Body of pancreas (tissue), 4 donors: ENCODE measurements around the gene FAXC. TPM values are rescaled to one million over a fixed set of nuclear protein-coding genes. Genes with fewer than 3 reads are reported as not detected.
A peak's percentile ranks its signal among the peaks of the same experiment; 100 is the strongest.

Experiments used
- ATAC-seq: fragments of 150-250 bp; one replicate; pipeline ENCODE4 v1.9.1; 2016
- DNase-seq, 4 donors: peaks; one replicate each; pipeline ENCODE4 v3.0.0-alpha.2; 2019
- H3K27ac ChIP-seq, 4 donors: fragments of 200-600 bp; sonication (generic); 1 replicate in 3 of 4; 2 replicates in 1 of 4; pipeline versions ENCODE4 v1.5.1 to v1.6.1; 2016 to 2019; ENCODE audit warnings: mild to moderate bottlenecking in 1 of 4, mixed read lengths in 1 of 4, moderate library complexity in 1 of 4
- H3K27me3 ChIP-seq, 2 donors: fragments of 200-600 bp; sonication (generic); one replicate each; pipeline ENCODE4 v1.6.0; 2016; ENCODE audit warnings: mild to moderate bottlenecking in 1 of 2
- H3K36me3 ChIP-seq, 2 donors: fragments of 200-600 bp; sonication (generic); replicated peaks in 1 of 2; 2 replicates each; pipeline ENCODE4 v1.5.1; 2016; ENCODE audit warnings: low read depth in 2 of 2; ENCODE audit not compliant: insufficient read depth in 1 of 2
- H3K4me1 ChIP-seq: fragments of 200-600 bp; sonication (generic); one replicate; pipeline ENCODE4 v1.6.0; 2016
- H3K4me3 ChIP-seq, 2 donors: fragments of 200-600 bp; sonication (generic); 1 replicate in 1 of 2; 2 replicates in 1 of 2; pipeline ENCODE4 v1.5.1; 2016 to 2019
- H3K9me3 ChIP-seq, 3 donors: fragments of 200-600 bp; sonication (generic); 1 replicate in 2 of 3; 2 replicates in 1 of 3; pipeline ENCODE4 v1.5.1; 2016
- POLR2A ChIP-seq, 3 donors: fragments of 450-650 bp; IDR thresholded peaks; one replicate each; pipeline ENCODE4 v1.6.1; 2016; ENCODE audit warnings: antibody characterized with exemption in 3 of 3, mild to moderate bottlenecking in 2 of 3
- WGBS, 2 donors: methylation state at CpG; one replicate each; pipeline ENCODE4 v1.1.5; 2017; 5-methylcytosine and 5-hydroxymethylcytosine counted together
- intact Hi-C: fragments of 100-400 bp; cut with DNase I; formaldehyde crosslinking; loops from one replicate; pipeline ENCODE4 v1.15.1; 2023
- total RNA-seq, 2 donors: library from RNA; depleted of rRNA; stranded (reverse); fragments of >200 nt; gene quantifications; one replicate each; pipeline ENCODE4 v1.1.0, GENCODE V29; 2016
- TF ChIP-seq, protein P1 (sequence below), 7 experiments: fragments of 450-650 bp in 4 of 7; fragments of 200-600 bp in 3 of 7; sonication (generic) in 3 of 7; IDR thresholded peaks; one replicate each; pipeline ENCODE4 v1.5.1; 2016 to 2019; ENCODE audit warnings: antibody characterized with exemption in 7 of 7

The FAXC gene
- 1 to 10 TPM in 1 of 2 donors, under 1 TPM in 1; 0.33 to 1.0 TPM for total RNA-seq

DNA sequence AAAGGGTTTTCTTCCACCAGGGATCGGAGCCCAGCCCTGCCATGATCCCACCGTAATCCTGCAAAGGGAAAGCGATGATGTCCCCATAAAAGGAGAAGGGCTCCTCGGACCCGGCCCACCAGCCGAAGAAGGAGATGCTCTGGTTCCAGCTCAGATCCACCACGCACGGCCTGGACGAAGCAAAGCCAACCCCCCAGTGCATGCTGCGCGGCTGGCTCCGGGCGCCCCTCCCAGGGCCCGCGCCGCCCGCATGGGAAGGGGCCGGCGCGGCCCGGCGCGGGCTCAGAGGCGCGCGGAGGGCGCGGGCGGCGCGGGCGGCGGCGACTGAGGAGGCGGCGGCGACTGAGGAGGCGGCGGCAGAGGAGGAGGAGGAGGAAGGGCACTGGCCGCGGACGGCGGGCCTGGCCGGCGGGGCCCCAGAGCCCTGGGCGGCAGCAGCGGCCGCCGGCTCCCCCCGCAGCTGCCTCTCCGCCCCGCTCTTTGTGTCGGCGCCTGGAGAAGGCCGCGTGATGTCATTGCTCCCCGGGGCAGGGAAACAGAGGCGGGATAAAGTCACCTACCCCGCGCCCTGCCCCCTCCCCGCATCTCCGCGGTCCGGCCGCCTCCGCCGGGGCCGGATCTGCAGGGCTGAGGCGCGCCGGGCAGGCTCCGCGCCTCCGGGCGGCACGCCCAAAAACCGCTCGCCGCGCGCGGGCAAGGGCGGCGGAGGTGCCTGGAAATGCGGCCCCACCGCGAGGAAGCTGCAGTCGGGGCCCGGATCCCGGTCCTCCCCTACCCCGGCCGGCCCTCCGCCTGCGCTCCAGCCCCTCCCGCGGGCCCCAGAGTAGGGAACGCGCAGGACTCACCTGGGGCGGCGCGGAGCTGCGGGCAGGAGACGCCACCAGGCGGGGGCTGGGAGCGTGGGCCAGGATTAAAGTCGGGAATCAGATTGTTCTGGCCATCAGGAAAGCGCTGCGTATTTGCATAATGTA, at the start of gene FAXC:
TSS of gene FAXC (minus strand) at position 504 of the 971 bp plus-strand sequence. CDS start at position 202, 302 bp downstream.
- Histone ChIP-seq H3K27ac (peak within 1 kb of the TSS; percentile 22 to 84 (median 66)), H3K36me3 (no peaks in the 10 kb centered on the region), H3K9me3 (no peaks in the 10 kb centered on the region), H3K4me3 (peak within 1 kb of the TSS; percentile 70 to 72), H3K4me1 (peaks cover 16% of the 10 kb centered on the region), H3K27me3 (no peaks in the 10 kb centered on the region)
- ATAC-seq (peak; percentile 90), DNase-seq (peak; percentile 71 to 85 (median 74))
- 1 to 3% methylated on average over 7 to 92 of the region's 108 CpGs for WGBS, 2 donors
- TF ChIP-seq, protein P1, sequence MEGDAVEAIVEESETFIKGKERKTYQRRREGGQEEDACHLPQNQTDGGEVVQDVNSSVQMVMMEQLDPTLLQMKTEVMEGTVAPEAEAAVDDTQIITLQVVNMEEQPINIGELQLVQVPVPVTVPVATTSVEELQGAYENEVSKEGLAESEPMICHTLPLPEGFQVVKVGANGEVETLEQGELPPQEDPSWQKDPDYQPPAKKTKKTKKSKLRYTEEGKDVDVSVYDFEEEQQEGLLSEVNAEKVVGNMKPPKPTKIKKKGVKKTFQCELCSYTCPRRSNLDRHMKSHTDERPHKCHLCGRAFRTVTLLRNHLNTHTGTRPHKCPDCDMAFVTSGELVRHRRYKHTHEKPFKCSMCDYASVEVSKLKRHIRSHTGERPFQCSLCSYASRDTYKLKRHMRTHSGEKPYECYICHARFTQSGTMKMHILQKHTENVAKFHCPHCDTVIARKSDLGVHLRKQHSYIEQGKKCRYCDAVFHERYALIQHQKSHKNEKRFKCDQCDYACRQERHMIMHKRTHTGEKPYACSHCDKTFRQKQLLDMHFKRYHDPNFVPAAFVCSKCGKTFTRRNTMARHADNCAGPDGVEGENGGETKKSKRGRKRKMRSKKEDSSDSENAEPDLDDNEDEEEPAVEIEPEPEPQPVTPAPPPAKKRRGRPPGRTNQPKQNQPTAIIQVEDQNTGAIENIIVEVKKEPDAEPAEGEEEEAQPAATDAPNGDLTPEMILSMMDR (IDR thresholded peaks at IDR 0.05), result peak; percentile 13 to 58 (median 45)
- peak; percentile 35 to 51 (median 42) for TF ChIP-seq POLR2A (IDR thresholded peaks at IDR 0.05)
- intact Hi-C loops, result no loop called here

DNA sequence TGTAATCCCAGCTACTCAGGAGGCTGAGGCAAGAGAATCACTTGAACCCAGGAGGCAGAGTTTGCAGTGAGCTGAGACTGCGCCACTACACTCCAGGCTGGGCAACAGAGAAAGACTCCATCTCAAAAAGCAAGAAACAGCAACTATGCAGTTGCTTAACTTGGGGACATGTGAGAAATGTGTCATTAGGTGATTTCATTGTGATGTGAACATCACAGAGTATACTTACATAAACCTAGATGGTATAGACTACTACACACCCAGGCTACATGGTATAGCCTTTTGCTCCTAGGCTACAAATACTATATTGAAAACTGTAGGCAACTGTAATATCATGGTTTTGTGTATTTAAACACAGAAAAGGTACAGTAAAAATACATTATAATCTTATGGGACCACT, 47.8 kb upstream of the FAXC start:
- ATAC-seq (no peak), DNase-seq (no peak)
- peaks cover 12% of the 10 kb centered on the region for H3K4me1 ChIP-seq
- H3K9me3 ChIP-seq, result no peaks in the 10 kb centered on the region
- no peak overlapping the region for H3K4me3 ChIP-seq
- H3K36me3 ChIP-seq, result peaks cover 0 to 23% of the 10 kb centered on the region in 2 donors
- WGBS, 2 donors, result 67 to 100% methylated on average over 1 of the region's 1 CpG
- intact Hi-C loops, result no loop called here
- no peak for TF ChIP-seq POLR2A (IDR thresholded peaks at IDR 0.05)
- TF ChIP-seq, protein P1 (IDR thresholded peaks at IDR 0.05), result no peak
- H3K27me3 ChIP-seq, result no peaks in the 10 kb centered on the region
- no peak overlapping the region for H3K27ac ChIP-seq

DNA sequence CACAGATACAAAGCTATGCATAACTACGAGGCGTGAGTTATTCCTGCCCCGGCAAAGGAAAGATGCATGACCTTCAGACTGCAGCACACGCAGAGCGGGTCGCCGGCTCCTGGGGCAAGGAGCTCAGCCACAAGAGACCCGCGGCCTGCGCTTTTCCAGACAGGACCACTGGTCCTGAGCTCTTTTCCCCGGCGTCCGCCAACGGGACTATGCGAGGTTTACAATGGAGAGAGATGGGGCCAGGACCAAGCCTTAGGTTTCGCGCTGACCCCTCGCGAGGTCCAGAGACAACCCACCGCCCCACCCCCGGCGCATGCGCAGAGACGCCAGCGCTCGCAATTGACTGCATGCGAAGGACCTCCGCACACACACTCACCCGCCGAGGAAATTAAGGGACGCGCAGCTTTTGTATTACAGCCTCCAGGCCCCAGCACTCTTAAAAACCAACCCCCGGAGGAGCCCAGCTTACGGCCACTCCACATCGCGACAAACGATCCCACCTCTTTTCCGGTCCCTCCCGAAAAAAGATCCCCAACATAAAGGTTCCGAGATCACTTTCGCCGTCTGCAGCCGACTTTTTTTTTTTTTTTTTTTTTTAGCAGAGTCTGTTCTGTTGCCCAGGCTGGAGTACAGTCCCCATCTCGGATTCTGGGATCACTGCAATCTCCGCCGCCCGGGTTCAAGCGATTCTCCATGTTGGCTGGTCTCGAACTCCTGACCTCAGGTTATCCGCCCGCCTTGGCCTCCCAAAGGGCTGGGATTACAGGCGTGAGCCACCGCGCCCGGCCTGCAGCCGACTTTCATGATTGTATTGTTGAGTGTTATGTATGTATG, 44.4 kb upstream of the FAXC start, which contains the start of gene COQ3:
TSS of gene COQ3 (minus strand) at position 498 of the 834 bp plus-strand sequence. CDS start at position 482, 16 bp downstream.
- no peaks in the 10 kb centered on the region for H3K27me3 ChIP-seq
- peaks cover 12% of the 10 kb centered on the region for H3K4me1 ChIP-seq
- H3K4me3 ChIP-seq, result peak within 1 kb of the TSS; percentile 53 to 59
- H3K9me3 ChIP-seq, result no peaks in the 10 kb centered on the region
- intact Hi-C loops, result no loop called here
- DNase-seq (peak; percentile 58 to 77 (median 69)), ATAC-seq (peak; percentile 83)
- H3K36me3 ChIP-seq, result peaks cover 0 to 3% of the 10 kb centered on the region in 2 donors
- 11 to 16% methylated on average over 43 to 56 of the region's 56 CpGs for WGBS, 2 donors
- TF ChIP-seq POLR2A (IDR thresholded peaks at IDR 0.05), result peak in 2 of 3 donors; percentile 38 to 49
- TF ChIP-seq, protein P1 (IDR thresholded peaks at IDR 0.05), result no peak
- H3K27ac ChIP-seq, result peak within 1 kb of the TSS; percentile 21 to 87 (median 77)

DNA sequence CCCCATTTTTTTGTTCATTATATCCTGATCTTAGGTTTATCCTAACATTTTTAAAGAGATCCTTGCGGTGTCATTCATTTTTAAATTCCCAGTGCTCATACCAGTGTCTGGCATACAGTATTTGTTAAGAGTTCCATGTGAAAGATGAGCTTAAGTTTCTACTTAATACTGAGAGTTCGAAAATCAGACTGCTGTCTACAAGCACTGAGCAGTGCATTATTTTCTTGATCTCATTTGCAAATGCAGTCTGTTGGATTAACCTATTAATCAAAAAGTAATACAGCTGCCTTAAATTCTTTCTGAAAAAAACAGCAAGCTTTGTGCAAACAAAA, 43.9 kb upstream of the FAXC start:
- ATAC-seq (peak; percentile 18), DNase-seq (no peak)
- Histone ChIP-seq H3K27ac (peak overlapping the region; percentile 21 to 87 (median 77)), H3K9me3 (no peaks in the 10 kb centered on the region), H3K36me3 (peaks cover 0 to 3% of the 10 kb centered on the region in 2 donors), H3K27me3 (no peaks in the 10 kb centered on the region), H3K4me1 (peaks cover 12% of the 10 kb centered on the region), H3K4me3 (peak overlapping the region; percentile 53 to 59)
- intact Hi-C loops, result no loop called here
- 21 to 27% methylated on average over 2 of the region's 2 CpGs for WGBS, 2 donors
- TF ChIP-seq POLR2A (IDR thresholded peaks at IDR 0.05), result no peak
- TF ChIP-seq, protein P1 (IDR thresholded peaks at IDR 0.05), result no peak
